ENCODE data around the gene MYO5A.

MYO5A gene

GRCh38 chr15:52488830-52489229 is 39.9 kb downstream of the MYO5A start:
- no peak for DNase-seq
- CTCF ChIA-PET = no interaction called here
- no CpG with 5 or more reads among the region's 2 CpGs for WGBS (ENCODE audit: insufficient coverage)
- no peak overlapping the region for H3K27ac ChIP-seq (ENCODE audit: insufficient read depth in 1 of 2, low read depth in 1 of 2, low read length in 2 of 2, poor library complexity in 1 of 2, severe bottlenecking in 2 of 2)
- H3K4me1 ChIP-seq (ENCODE audit: control extremely low read depth in 1 of 4, control insufficient read depth in 4 of 4, insufficient read depth in 4 of 4, low read length in 3 of 4) = peaks cover 0 to 8% (median 5%) of the 10 kb centered on the region in 4 experiments
- POLR2A ChIA-PET = no interaction called here
- H3K27me3 ChIP-seq (replicated peaks in 2 of 5; ENCODE audit: control insufficient read depth in 4 of 5, insufficient read depth in 5 of 5, low read length in 4 of 5) = no peaks in the 10 kb centered on the region
- no peaks in the 10 kb centered on the region for H3K36me3 ChIP-seq (ENCODE audit: control insufficient read depth in 4 of 4, insufficient read depth in 4 of 4, low read length in 3 of 4)
- H3K4me3 ChIP-seq (ENCODE audit: control insufficient read depth in 1 of 7, extremely low read depth in 1 of 7, insufficient read depth in 4 of 7, low read depth in 2 of 7, low read length in 6 of 7) = no peak overlapping the region
- no peaks in the 10 kb centered on the region for H3K9me3 ChIP-seq (ENCODE audit: control extremely low read depth in 1 of 5, control insufficient read depth in 4 of 5, insufficient read depth in 2 of 5, low read depth in 1 of 5, low read length in 4 of 5)

DNA sequence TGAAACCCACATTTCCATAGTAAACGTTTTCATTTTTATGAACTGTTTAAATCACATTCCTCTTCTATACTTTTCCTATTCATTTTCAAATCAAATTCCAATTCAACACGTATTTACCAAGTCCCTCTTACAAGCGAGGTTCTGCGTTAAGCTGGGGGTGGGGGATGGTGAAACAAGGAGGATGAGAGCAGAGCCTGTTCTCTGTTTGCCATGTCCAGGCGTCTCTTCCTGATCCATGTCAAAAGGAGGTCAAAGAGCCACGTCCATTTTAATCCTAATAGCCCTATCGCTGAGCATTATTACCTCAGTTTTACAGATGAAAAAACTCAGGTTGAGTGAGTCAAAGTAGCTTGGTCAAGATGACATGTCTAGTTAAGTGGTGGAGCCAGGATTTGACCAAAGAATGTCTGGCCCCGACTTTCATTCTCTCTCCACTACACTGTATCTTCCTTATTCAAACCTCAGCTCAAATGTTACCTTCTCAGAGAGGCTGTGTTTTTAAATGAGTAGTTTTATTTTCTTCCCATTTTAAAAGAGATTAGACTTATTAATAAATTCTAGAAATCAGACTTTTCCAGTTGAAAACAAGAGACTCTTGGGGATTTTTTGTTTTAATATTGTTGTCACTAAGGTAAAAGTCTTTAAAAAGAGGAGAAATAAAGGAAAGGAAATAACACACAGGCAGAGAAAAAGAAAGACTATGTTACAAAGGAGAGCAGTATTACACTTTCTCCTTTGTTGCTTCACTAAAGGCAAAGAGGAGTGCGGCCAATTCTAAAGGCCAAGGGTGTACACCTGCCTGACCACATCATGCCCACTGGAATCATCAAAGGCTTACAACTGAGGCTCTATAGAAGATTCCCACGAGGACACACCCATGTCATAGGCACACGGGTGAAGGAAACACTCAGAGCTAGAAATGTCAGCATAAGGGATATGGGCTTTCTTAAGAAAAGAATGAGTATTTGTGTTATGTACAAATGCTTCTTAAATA is 42.4 kb downstream of the MYO5A start:
- CTCF ChIA-PET = interaction anchor here (1.3 kb wide), 1 partner anchor 42 kb away, joined by 3 read pairs; the partner anchor contains the start of gene MYO5A
- H3K4me1 ChIP-seq (ENCODE audit: control extremely low read depth in 1 of 4, control insufficient read depth in 4 of 4, insufficient read depth in 4 of 4, low read length in 3 of 4) = peaks cover 11 to 33% (median 29%) of the 10 kb centered on the region in 4 experiments
- no peak for DNase-seq
- POLR2A ChIA-PET = interaction anchor here (1.5 kb wide), 1 partner anchor 11 kb away, joined by 4 read pairs; no protein-coding TSS in a partner anchor
- no peaks in the 10 kb centered on the region for H3K27me3 ChIP-seq (replicated peaks in 2 of 5; ENCODE audit: control insufficient read depth in 4 of 5, insufficient read depth in 5 of 5, low read length in 4 of 5)
- no peaks in the 10 kb centered on the region for H3K36me3 ChIP-seq (ENCODE audit: control insufficient read depth in 4 of 4, insufficient read depth in 4 of 4, low read length in 3 of 4)
- WGBS (ENCODE audit: insufficient coverage) = 84% methylated on average over 5 of the region's 11 CpGs
- no peak overlapping the region for H3K27ac ChIP-seq (ENCODE audit: insufficient read depth in 1 of 2, low read depth in 1 of 2, low read length in 2 of 2, poor library complexity in 1 of 2, severe bottlenecking in 2 of 2)
- H3K9me3 ChIP-seq (ENCODE audit: control extremely low read depth in 1 of 5, control insufficient read depth in 4 of 5, insufficient read depth in 2 of 5, low read depth in 1 of 5, low read length in 4 of 5) = no peaks in the 10 kb centered on the region
- no peak overlapping the region for H3K4me3 ChIP-seq (ENCODE audit: control insufficient read depth in 1 of 7, extremely low read depth in 1 of 7, insufficient read depth in 4 of 7, low read depth in 2 of 7, low read length in 6 of 7)

GRCh38 chr15:52485290-52485689 is 43.4 kb downstream of the MYO5A start:
- no peak for DNase-seq
- no peaks in the 10 kb centered on the region for H3K27me3 ChIP-seq (replicated peaks in 2 of 5; ENCODE audit: control insufficient read depth in 4 of 5, insufficient read depth in 5 of 5, low read length in 4 of 5)
- H3K9me3 ChIP-seq (ENCODE audit: control extremely low read depth in 1 of 5, control insufficient read depth in 4 of 5, insufficient read depth in 2 of 5, low read depth in 1 of 5, low read length in 4 of 5) = no peaks in the 10 kb centered on the region
- no peak overlapping the region for H3K4me3 ChIP-seq (ENCODE audit: control insufficient read depth in 1 of 7, extremely low read depth in 1 of 7, insufficient read depth in 4 of 7, low read depth in 2 of 7, low read length in 6 of 7)
- POLR2A ChIA-PET = no interaction called here
- CTCF ChIA-PET = no interaction called here
- no peaks in the 10 kb centered on the region for H3K36me3 ChIP-seq (ENCODE audit: control insufficient read depth in 4 of 4, insufficient read depth in 4 of 4, low read length in 3 of 4)
- H3K4me1 ChIP-seq (ENCODE audit: control extremely low read depth in 1 of 4, control insufficient read depth in 4 of 4, insufficient read depth in 4 of 4, low read length in 3 of 4) = peaks cover 19 to 43% (median 39%) of the 10 kb centered on the region in 4 experiments
- no CpG with 5 or more reads among the region's 2 CpGs for WGBS (ENCODE audit: insufficient coverage)
- H3K27ac ChIP-seq (ENCODE audit: insufficient read depth in 1 of 2, low read depth in 1 of 2, low read length in 2 of 2, poor library complexity in 1 of 2, severe bottlenecking in 2 of 2) = no peak overlapping the region

GRCh38 chr15:52483707-52484106 is 45.0 kb downstream of the MYO5A start:
- CTCF ChIA-PET = interaction anchor here (1.9 kb wide), 1 partner anchor 45 kb away, joined by 4 read pairs; the partner anchor contains the start of gene MYO5A
- peak in 2 of 3 donors; percentile 80 to 88 for DNase-seq
- Histone ChIP-seq H3K4me1 (ENCODE audit: control extremely low read depth in 1 of 4, control insufficient read depth in 4 of 4, insufficient read depth in 4 of 4, low read length in 3 of 4) (peaks cover 19 to 51% (median 42%) of the 10 kb centered on the region in 4 experiments), H3K36me3 (ENCODE audit: control insufficient read depth in 4 of 4, insufficient read depth in 4 of 4, low read length in 3 of 4) (no peaks in the 10 kb centered on the region), H3K9me3 (ENCODE audit: control extremely low read depth in 1 of 5, control insufficient read depth in 4 of 5, insufficient read depth in 2 of 5, low read depth in 1 of 5, low read length in 4 of 5) (no peaks in the 10 kb centered on the region), H3K27me3 (replicated peaks in 2 of 5; ENCODE audit: control insufficient read depth in 4 of 5, insufficient read depth in 5 of 5, low read length in 4 of 5) (no peaks in the 10 kb centered on the region), H3K4me3 (ENCODE audit: control insufficient read depth in 1 of 7, extremely low read depth in 1 of 7, insufficient read depth in 4 of 7, low read depth in 2 of 7, low read length in 6 of 7) (no peak overlapping the region), H3K27ac (ENCODE audit: insufficient read depth in 1 of 2, low read depth in 1 of 2, low read length in 2 of 2, poor library complexity in 1 of 2, severe bottlenecking in 2 of 2) (peak overlapping the region in 1 of 2 experiments; percentile 20)
- 0% methylated on average over 2 of the region's 3 CpGs for WGBS (ENCODE audit: insufficient coverage)
- POLR2A ChIA-PET = interaction anchor here (1.1 kb wide), 1 partner anchor 67 kb away, joined by 3 read pairs; no protein-coding TSS in a partner anchor

- H3K4me3 ChIP-seq (ENCODE audit: control insufficient read depth in 1 of 7, extremely low read depth in 1 of 7, insufficient read depth in 4 of 7, low read depth in 2 of 7, low read length in 6 of 7) = peak overlapping the region in 2 of 7 experiments; percentile 2 to 19
- peak; percentile 74 to 96 (median 93) for DNase-seq
- no peaks in the 10 kb centered on the region for H3K27me3 ChIP-seq (replicated peaks in 2 of 5; ENCODE audit: control insufficient read depth in 4 of 5, insufficient read depth in 5 of 5, low read length in 4 of 5)
- no peaks in the 10 kb centered on the region for H3K36me3 ChIP-seq (ENCODE audit: control insufficient read depth in 4 of 4, insufficient read depth in 4 of 4, low read length in 3 of 4)
- 0% methylated on average over 1 of the region's 3 CpGs for WGBS (ENCODE audit: insufficient coverage)
- ChIA-PET CTCF (interaction anchor here (1.2 to 1.3 kb wide), 2 partner anchors 13 to 16 kb away, joined by 3 to 4 read pairs; no protein-coding TSS in a partner anchor), POLR2A (no interaction called here)
- peaks cover 19 to 47% (median 41%) of the 10 kb centered on the region in 4 experiments for H3K4me1 ChIP-seq (ENCODE audit: control extremely low read depth in 1 of 4, control insufficient read depth in 4 of 4, insufficient read depth in 4 of 4, low read length in 3 of 4)
- no peaks in the 10 kb centered on the region for H3K9me3 ChIP-seq (ENCODE audit: control extremely low read depth in 1 of 5, control insufficient read depth in 4 of 5, insufficient read depth in 2 of 5, low read depth in 1 of 5, low read length in 4 of 5)
- no peak overlapping the region for H3K27ac ChIP-seq (ENCODE audit: insufficient read depth in 1 of 2, low read depth in 1 of 2, low read length in 2 of 2, poor library complexity in 1 of 2, severe bottlenecking in 2 of 2)
Observed at GRCh38 chr15:52481915-52482314, 46.8 kb downstream of the MYO5A start.

GRCh38 chr15:52480990-52481389 is 47.7 kb downstream of the MYO5A start:
- peak in 2 of 3 donors; percentile 29 to 45 for DNase-seq
- H3K27me3 ChIP-seq (replicated peaks in 2 of 5; ENCODE audit: control insufficient read depth in 4 of 5, insufficient read depth in 5 of 5, low read length in 4 of 5) = no peaks in the 10 kb centered on the region
- H3K4me1 ChIP-seq (ENCODE audit: control extremely low read depth in 1 of 4, control insufficient read depth in 4 of 4, insufficient read depth in 4 of 4, low read length in 3 of 4) = peaks cover 19 to 47% (median 41%) of the 10 kb centered on the region in 4 experiments
- H3K9me3 ChIP-seq (ENCODE audit: control extremely low read depth in 1 of 5, control insufficient read depth in 4 of 5, insufficient read depth in 2 of 5, low read depth in 1 of 5, low read length in 4 of 5) = no peaks in the 10 kb centered on the region
- no peak overlapping the region for H3K4me3 ChIP-seq (ENCODE audit: control insufficient read depth in 1 of 7, extremely low read depth in 1 of 7, insufficient read depth in 4 of 7, low read depth in 2 of 7, low read length in 6 of 7)
- no peaks in the 10 kb centered on the region for H3K36me3 ChIP-seq (ENCODE audit: control insufficient read depth in 4 of 4, insufficient read depth in 4 of 4, low read length in 3 of 4)
- H3K27ac ChIP-seq (ENCODE audit: insufficient read depth in 1 of 2, low read depth in 1 of 2, low read length in 2 of 2, poor library complexity in 1 of 2, severe bottlenecking in 2 of 2) = no peak overlapping the region
- ChIA-PET POLR2A (no interaction called here), CTCF (interaction anchor here (1.6 kb wide), 1 partner anchor 14 kb away, joined by 8 read pairs; no protein-coding TSS in a partner anchor)
- WGBS (ENCODE audit: insufficient coverage) = 92% methylated on average over 1 of the region's 1 CpG
